ACC112 (cell line): ENCODE results near the gene CCDC92B.

Experiments used
- H2AFZ ChIP-seq: fragments of 200-600 bp; sonication (generic); one replicate; pipeline ENCODE4 v1.6.0; 2017; ENCODE audit warnings: antibody characterized with exemption, low read length; ENCODE audit not compliant: unreplicated experiment
- H3K27ac ChIP-seq: fragments of 200-600 bp; sonication (generic); 2 replicates; pipeline ENCODE4 v1.5.1; 2014; ENCODE audit warnings: low read depth, mild to moderate bottlenecking, antibody characterized with exemption, low read length, moderate library complexity
- H3K27me3 ChIP-seq: fragments of 200-600 bp; sonication (generic); 2 replicates; pipeline ENCODE4 v1.6.1; 2014; ENCODE audit warnings: mild to moderate bottlenecking, antibody characterized with exemption, low read length, moderate library complexity, mixed read lengths; ENCODE audit not compliant: insufficient read depth
- H3K36me3 ChIP-seq: fragments of 200-600 bp; sonication (generic); 2 replicates; pipeline ENCODE4 v1.6.1; 2016; ENCODE audit warnings: mild to moderate bottlenecking, antibody characterized with exemption, low read length, moderate library complexity, mixed read lengths; ENCODE audit not compliant: insufficient read depth
- H3K4me1 ChIP-seq: fragments of 200-600 bp; sonication (generic); one replicate; pipeline ENCODE4 v1.6.1; 2016; ENCODE audit warnings: low read length, mixed read lengths; ENCODE audit not compliant: insufficient read depth, unreplicated experiment, control insufficient read depth
- H3K4me3 ChIP-seq: fragments of 200-600 bp; sonication (generic); 2 replicates; pipeline ENCODE4 v1.5.1; 2014; ENCODE audit warnings: mild to moderate bottlenecking, low read depth, low read length
- H3K79me2 ChIP-seq: fragments of 200-600 bp; sonication (generic); one replicate; pipeline ENCODE4 v1.6.0; 2016; ENCODE audit warnings: low read length; ENCODE audit not compliant: control insufficient read depth, unreplicated experiment, insufficient read depth

The CCDC92B gene

DNA sequence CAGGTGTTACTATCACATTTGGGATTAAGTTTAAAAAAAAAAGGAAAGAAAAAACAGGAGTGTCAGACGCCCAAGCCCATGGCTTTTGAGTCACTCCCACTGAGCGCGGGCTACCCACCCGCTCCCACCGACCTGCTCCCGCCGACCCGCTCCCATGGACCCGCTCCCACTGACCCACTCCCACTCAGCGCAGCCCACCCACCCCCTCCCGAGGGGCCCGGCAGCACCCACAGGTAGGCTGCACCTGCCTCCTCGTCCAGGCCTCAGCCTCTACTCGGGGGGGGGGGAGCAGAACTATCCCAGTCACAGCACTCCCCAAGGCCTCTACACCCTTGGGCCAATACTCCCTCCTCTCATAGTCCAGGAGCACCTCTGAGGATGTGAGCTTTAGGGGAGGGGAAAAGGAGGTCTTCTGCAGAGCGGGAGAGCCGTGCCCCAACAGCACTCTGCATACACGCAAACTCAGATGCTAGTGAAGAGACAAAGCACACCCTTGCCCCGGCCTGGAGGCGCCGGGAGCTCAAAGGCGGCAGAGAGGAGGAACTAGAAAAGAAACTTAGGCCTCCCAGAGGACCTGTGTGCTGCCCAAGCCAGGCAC lies 40.8 kb downstream of the CCDC92B start:
- no peak overlapping the region for H3K27ac ChIP-seq
- peak overlapping the region; percentile 99 for H3K4me3 ChIP-seq
- H3K4me1 ChIP-seq: peaks cover 47% of the 10 kb centered on the region
- H2AFZ ChIP-seq: no peak overlapping the region
- H3K79me2 ChIP-seq: peaks cover 83% of the 10 kb centered on the region
- H3K27me3 ChIP-seq: no peaks in the 10 kb centered on the region
- no peaks in the 10 kb centered on the region for H3K36me3 ChIP-seq

DNA sequence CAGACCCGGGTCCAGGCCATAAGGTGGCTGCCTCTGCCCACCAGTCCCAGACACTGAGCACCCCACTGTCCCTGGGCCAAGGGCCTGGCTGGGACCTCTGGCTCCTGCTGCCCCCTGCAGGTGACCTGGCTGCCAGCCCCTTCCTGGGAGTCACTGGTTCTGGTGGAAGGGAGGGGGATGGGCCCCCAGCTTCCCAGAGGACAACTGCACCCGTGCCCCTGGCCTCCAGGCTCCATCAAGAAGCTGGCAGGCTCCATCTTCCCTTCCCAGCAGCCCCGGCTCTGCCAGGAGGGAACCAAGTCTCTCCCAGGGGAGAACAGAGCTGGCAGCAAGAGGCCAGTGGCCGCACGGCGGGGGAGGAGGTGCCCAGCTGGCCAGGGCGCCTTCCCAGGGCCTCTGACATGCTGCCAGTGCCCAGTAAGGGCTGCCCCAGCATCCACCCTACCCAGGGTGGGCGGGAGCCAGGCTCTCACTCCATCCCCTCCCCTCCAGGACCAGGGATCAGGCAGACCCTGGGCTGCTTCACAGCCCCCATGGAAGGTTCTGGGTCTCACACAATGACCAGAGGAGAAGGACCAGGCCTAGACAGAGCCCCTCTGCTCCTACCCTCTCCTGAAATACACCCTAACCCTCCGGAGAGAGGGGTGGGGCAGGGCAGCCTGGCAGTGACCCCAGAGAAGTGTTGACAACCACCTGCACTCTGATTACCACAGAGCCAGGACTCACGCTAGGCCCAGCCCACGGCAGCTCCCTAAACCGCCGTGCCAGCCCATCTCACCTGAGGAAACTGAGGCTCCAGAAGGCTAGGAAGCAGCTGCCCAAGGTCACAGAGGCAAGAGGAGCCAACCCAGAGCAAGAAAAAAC lies 41.5 kb downstream of the CCDC92B start:
- Histone ChIP-seq H3K4me3 (peak overlapping the region; percentile 32; the same call in 1 of the 2 replicates), H3K4me1 (peaks cover 47% of the 10 kb centered on the region)

DNA sequence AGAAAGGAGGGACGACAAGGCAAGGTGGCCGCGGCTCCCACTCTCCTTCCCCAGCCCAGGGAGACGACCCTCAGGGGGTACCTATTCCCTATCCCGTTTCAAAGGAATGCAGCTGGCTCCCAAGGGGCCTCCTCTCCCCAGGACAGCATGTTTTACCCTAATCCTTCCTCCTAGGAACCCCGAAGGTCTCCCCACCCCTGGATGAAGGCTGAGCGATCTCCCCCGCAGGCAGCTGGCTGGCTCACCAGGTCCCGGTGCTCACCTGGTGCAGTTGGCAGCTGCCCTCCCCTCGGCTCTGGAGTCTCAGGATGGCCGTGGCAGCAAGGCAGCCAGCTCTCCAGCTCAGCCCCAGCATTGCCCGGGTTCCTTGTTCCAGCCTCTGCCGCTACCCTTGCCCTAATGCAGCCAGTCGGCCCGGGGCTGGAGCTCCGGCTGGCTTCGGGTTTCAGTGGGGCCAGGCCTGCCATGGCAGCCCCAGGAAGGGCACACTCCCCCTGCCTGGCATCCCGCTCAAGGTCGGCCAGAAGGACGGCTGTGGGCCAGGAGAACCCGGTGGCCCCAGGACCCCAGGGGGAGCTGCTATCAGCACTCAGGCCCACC lies 42.4 kb downstream of the CCDC92B start:
- Histone ChIP-seq H3K27ac (no peak overlapping the region), H3K4me3 (no peak overlapping the region), H2AFZ (no peak overlapping the region), H3K36me3 (0 out of 2 replicates have a peak, but pooled peaks cover 4% of the 10 kb centered on the region), H3K4me1 (peaks cover 38% of the 10 kb centered on the region), H3K27me3 (no peaks in the 10 kb centered on the region), H3K79me2 (peaks cover 75% of the 10 kb centered on the region)

More for the DNA sequence above, 41.5 kb downstream of the CCDC92B start:
- H3K27me3 ChIP-seq: no peaks in the 10 kb centered on the region
- H3K27ac ChIP-seq: no peak overlapping the region
- H3K79me2 ChIP-seq: peaks cover 83% of the 10 kb centered on the region
- H2AFZ ChIP-seq: no peak overlapping the region
- 0 out of 2 replicates have a peak, but pooled peaks cover 4% of the 10 kb centered on the region for H3K36me3 ChIP-seq

DNA sequence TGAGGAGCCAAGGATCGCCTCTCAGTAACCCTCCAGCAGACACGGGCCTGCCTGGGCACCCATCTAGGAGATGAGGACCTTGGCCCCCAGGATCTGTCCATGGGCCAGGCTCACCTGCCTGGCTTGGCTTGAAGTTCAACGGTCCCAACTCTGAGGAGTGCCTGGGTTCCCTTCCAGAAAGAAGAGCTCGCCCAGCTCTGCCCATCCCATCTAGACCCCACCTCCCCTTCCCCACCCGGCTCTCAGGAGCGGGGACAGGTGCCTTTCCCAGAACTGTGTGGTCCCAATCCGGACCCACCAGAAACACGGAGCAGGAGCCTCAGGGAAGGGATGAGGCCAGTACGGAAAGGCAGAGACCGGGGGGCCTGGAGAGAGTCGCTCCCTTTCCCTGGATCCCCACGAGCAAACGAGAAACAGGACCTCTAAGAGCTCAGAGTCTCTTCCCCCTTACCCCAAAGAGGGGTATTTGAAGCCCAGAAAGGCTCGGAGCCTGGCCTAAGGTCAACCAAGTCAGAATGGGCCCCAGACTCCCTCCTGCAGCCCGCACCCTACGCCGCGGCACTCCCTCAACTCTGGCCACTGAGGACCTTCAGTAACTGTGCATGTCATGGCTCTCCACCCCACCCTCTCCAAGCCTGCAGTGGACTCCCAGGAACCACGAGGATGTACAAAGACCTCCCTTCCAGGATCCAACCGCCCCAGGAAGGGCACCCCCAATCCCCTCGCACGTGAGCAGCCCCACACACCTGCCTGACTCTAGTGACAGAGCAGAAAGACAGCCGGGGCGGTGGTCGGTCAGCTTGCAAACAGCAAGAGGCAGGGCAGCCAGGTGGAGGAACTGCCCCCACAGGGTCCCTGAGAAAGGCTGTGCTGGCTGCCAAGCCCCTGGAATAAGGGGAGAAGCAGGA lies 43.3 kb downstream of the CCDC92B start:
- Histone ChIP-seq H3K27me3 (no peaks in the 10 kb centered on the region), H3K27ac (no peak overlapping the region), H3K4me3 (no peak overlapping the region), H2AFZ (no peak overlapping the region), H3K79me2 (peaks cover 69% of the 10 kb centered on the region), H3K36me3 (0 out of 2 replicates have a peak, but pooled peaks cover 4% of the 10 kb centered on the region), H3K4me1 (peaks cover 38% of the 10 kb centered on the region)

DNA sequence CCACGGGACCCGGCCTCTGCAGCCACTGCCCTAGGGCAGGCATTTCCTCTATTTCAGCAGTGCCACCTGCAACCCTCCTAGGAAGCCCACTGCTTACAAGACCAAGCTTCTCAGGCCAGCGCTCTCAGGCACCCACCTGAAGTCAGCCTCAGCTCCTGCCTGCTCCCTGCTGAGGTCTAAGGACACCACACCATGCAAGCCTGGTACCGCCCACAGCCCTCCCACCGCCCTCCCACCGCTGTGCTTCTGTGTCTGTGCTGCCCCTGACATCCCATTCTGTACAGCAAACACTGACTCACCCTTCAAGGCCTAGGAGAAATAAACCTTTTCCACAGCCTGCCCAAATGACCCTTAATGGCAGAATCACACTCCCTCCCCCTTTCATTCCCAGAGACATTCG lies 44.2 kb downstream of the CCDC92B start:
- Histone ChIP-seq H3K27me3 (no peaks in the 10 kb centered on the region), H3K79me2 (peaks cover 61% of the 10 kb centered on the region), H2AFZ (no peak overlapping the region), H3K27ac (no peak overlapping the region), H3K4me1 (peaks cover 34% of the 10 kb centered on the region), H3K36me3 (0 out of 2 replicates have a peak, but pooled peaks cover 4% of the 10 kb centered on the region), H3K4me3 (no peak overlapping the region)

DNA sequence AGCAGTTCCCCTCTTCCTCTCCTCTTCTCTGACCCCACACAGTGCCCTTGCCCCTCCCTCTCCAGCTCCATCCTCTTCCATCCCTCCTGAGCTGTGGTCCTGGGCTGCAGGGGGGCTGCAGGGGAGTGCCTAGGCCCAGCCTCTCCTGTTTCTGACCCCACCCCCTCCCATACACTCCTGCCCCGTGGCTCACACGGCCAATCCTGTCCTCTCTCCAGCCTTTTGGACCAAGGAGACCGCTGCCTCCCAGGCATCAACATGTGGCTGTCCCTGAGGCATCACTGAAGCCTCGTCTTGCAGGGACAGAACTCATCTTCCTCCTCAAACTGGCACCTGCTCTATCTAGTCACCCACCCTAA lies 44.6 kb downstream of the CCDC92B start:
- Histone ChIP-seq H3K4me3 (no peak overlapping the region), H3K79me2 (peaks cover 57% of the 10 kb centered on the region), H3K36me3 (0 out of 2 replicates have a peak, but pooled peaks cover 4% of the 10 kb centered on the region), H3K4me1 (peaks cover 30% of the 10 kb centered on the region), H3K27ac (no peak overlapping the region), H3K27me3 (no peaks in the 10 kb centered on the region), H2AFZ (no peak overlapping the region)

DNA sequence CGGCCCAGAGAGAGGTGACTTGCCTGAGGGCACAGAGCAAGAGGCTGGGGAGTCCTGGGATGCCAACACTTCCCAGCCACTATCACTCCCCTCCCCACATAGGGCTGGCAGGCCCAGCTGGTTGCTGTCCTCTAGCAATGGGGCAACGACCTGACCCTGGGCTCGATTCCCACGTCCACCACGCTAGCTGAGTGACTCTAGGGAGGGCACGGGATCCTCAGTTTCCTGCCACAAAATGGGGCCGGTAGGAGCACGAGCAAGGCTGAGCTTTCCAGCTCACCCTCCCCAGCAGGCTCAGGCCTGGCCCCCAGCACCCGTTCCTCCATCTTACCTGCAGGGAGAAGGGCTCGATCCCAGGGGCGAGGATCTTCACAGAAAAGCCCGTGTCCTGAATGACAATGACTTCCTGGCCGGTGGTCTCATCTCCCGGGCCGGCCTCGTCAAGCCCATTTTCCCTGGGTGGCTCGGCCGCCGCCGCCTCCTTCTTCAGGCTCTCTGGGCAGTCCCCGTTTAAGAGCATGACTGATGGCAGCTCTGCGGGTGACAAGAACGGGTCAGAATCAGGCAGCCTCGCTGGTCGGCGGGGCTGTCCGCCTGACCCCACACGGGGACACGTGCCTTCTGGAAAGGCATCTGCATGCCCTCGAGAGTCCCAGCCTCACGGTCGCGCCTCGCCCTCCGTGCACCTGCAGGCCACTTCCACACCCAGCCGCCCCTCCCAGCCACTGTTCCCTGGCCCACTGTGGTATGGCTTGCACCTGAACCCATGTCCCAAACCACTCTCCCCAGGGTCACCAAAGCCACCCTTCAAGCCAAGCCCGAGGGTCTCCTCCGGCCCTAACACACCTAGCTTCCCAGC lies 45.2 kb downstream of the CCDC92B start:
- H3K36me3 ChIP-seq: 0 out of 2 replicates have a peak, but pooled peaks cover 4% of the 10 kb centered on the region
- H3K4me1 ChIP-seq: peaks cover 24% of the 10 kb centered on the region
- H3K4me3 ChIP-seq: no peak overlapping the region
- no peak overlapping the region for H3K27ac ChIP-seq
- no peaks in the 10 kb centered on the region for H3K27me3 ChIP-seq
- H2AFZ ChIP-seq: no peak overlapping the region
- H3K79me2 ChIP-seq: peaks cover 51% of the 10 kb centered on the region

DNA sequence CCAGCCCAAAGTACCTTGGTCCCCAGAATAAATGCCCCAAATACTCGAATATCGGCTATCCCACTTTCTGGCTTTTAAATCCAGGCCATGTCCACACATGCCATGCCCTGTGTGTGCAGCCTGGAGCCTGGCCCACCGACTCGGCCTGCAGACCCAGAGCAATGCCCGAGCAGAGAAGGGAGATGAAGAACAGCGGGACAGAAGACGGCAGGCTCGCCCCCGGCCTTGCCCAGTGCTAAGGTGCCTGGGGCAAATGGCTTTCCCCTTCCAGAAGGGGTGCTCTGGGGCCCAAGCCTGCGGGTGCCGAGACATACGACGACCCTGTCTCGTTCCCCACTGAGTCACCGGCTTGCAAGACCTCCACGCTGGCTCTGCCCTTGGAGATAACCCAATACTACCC lies 45.8 kb downstream of the CCDC92B start:
- H3K79me2 ChIP-seq: peaks cover 44% of the 10 kb centered on the region
- H3K4me1 ChIP-seq: peaks cover 18% of the 10 kb centered on the region
- H3K4me3 ChIP-seq: no peak overlapping the region
- H2AFZ ChIP-seq: no peak overlapping the region
- H3K27ac ChIP-seq: no peak overlapping the region
- no peaks in the 10 kb centered on the region for H3K27me3 ChIP-seq
- peaks cover 9% of the 10 kb centered on the region; the same call in 1 of the 2 replicates for H3K36me3 ChIP-seq

DNA sequence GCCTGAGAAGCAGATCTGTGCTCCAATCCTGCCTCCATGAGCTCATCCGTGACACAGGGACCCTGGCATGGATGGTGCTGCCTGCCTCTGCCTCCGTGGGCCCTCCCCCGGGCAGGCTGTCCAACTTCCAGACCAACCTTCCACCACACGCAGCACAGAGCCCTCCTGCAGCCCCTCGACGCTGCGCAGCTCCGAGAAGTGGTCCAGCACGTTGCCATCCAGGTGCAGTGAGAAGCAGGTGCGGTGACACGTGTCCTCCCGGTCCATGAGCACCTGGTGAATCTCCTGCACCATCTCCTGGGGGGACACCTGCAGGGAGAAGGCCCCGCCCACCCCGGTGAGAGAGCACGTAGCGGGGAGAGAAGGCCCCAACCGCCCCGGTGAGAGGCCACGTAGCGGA lies 46.3 kb downstream of the CCDC92B start:
- no peak overlapping the region for H2AFZ ChIP-seq
- H3K27ac ChIP-seq: no peak overlapping the region
- no peak overlapping the region for H3K4me3 ChIP-seq
- peaks cover 14% of the 10 kb centered on the region for H3K4me1 ChIP-seq
- peaks cover 40% of the 10 kb centered on the region for H3K79me2 ChIP-seq
- H3K36me3 ChIP-seq: peaks cover 12% of the 10 kb centered on the region; the same call in 1 of the 2 replicates
- H3K27me3 ChIP-seq: no peaks in the 10 kb centered on the region
